Mucosa of rectum (tissue), 2 donors: ENCODE data around the gene CD4.
A peak's percentile ranks its signal among the peaks of the same experiment; 100 is the strongest.

Experiments used
- H3K27ac ChIP-seq, 2 donors: one replicate each; pipeline ENCODE4 v1.7.0; 2013; ENCODE audit warnings: inconsistent platforms in 2 of 2, low read depth in 2 of 2, low read length in 2 of 2
- H3K27me3 ChIP-seq, 2 donors: one replicate each; pipeline ENCODE4 v1.7.0; 2013; ENCODE audit warnings: low read length in 2 of 2; ENCODE audit not compliant: control insufficient read depth in 2 of 2, insufficient read depth in 2 of 2
- H3K36me3 ChIP-seq, 2 donors: one replicate each; pipeline ENCODE4 v1.7.0; 2013; ENCODE audit warnings: low read length in 2 of 2; ENCODE audit not compliant: control insufficient read depth in 2 of 2, insufficient read depth in 2 of 2
- H3K4me1 ChIP-seq, 2 donors: one replicate each; pipeline ENCODE4 v1.7.0; 2013; ENCODE audit warnings: low read length in 2 of 2, mild to moderate bottlenecking in 1 of 2; ENCODE audit not compliant: control insufficient read depth in 2 of 2, insufficient read depth in 2 of 2
- H3K4me3 ChIP-seq, 2 donors: one replicate each; pipeline ENCODE4 v1.7.0; 2013; ENCODE audit warnings: low read length in 2 of 2
- H3K9ac ChIP-seq, 2 donors: one replicate each; pipeline ENCODE4 v1.7.0; 2013; ENCODE audit warnings: low read length in 2 of 2, low read depth in 1 of 2, mild to moderate bottlenecking in 1 of 2
- H3K9me3 ChIP-seq, 2 donors: one replicate each; pipeline ENCODE4 v1.7.0; 2013; ENCODE audit warnings: low read length in 2 of 2; ENCODE audit not compliant: control insufficient read depth in 2 of 2
- donor health status: healthy.
- donor health status: Normal muscosa, but diverticular disease.

CD4 gene

DNA sequence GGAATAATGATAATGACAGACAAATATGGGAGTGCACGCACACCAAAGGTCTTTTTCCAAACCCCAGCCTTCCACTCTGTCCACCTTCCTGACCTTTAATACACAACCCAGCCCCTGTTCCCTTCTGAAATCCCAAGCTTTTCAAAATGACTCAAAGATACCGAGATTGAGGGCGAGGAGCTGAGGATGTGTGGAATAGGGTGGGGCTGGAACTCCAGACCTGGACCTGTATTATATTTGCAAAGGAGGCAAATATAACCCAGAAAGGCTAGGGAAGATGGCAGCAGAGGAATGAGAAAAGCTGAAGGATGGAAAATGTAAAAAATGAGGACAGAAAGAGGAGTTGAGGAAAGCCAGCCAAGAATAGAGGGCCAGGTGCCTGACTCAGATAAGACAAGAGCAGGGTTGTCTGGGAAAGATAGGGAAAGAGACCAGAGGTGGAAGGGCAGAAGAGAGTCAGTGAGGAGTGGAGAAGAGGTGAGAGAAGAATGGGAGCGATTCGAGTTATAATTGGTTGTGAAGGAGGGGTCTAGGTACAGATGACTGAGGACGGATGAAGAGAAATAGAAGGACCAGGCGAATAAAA is 24.2 kb upstream of the CD4 start:
- Histone ChIP-seq H3K9me3 (no peaks in the 10 kb centered on the region), H3K9ac (no peak overlapping the region), H3K27me3 (no peaks in the 10 kb centered on the region), H3K4me3 (peak overlapping the region; percentile 66 to 81), H3K36me3 (no peaks in the 10 kb centered on the region), H3K27ac (peak overlapping the region; percentile 78 to 79), H3K4me1 (peaks cover 36 to 37% of the 10 kb centered on the region in 2 donors)

DNA sequence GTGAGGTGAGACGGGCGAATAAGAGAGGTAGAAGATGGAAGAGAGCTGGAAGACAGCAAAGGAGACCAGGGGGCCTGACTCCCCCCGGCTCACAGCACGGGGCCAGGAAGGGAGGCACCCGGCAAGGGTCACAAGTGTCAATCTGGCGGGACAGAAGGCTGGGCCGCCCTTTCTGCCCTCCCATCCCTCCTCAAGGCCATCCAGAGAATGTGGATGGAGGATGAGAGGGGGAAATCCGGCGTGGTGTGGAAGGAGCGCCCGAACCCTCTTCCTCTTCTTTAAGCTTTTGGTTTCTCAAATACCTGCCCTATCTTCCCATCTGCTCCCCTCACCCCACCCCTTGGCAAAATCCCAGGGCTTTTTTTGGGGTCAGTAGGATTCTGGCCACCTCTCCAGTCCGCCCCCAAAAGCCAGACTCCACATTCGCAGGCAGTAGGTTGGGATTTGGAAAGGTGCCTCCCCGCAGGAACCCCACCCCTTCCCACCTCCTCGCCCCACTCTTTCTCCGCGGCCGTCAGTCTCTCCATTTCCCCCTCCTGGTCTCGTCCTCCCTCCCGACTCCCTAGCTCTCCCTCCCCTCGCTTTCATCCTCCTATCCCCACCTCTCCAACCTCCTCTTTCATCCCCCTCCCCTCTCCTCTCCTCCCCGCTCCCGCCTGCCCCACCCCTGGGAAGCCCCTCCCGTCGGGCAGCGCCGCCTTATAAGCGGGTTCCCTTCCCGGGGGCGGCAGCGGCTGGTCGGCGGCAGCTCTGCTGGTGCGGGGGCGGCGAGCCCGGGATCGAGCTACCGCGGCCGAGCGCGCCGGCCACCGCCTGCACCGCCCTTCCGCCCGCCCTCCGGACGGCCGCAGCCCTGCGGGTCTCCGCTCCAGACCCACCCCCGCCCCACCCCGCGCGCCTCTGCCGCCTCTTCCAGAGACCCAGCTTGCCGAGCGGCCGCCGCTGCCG is 23.4 kb upstream of the CD4 start, which contains the start of gene PTMS:
TSS of gene PTMS (plus strand) at position 730 of the 948 bp plus-strand sequence. CDS start 343 bp downstream, outside the sequence.
- peak within 1 kb of the TSS; percentile 70 to 74 for H3K9ac ChIP-seq
- H3K4me1 ChIP-seq: peaks cover 36 to 37% of the 10 kb centered on the region in 2 donors
- peak within 1 kb of the TSS; percentile 78 to 81 for H3K27ac ChIP-seq
- no peaks in the 10 kb centered on the region for H3K36me3 ChIP-seq
- peak within 1 kb of the TSS; percentile 81 to 84 for H3K4me3 ChIP-seq
- no peaks in the 10 kb centered on the region for H3K9me3 ChIP-seq
- H3K27me3 ChIP-seq: no peaks in the 10 kb centered on the region

DNA sequence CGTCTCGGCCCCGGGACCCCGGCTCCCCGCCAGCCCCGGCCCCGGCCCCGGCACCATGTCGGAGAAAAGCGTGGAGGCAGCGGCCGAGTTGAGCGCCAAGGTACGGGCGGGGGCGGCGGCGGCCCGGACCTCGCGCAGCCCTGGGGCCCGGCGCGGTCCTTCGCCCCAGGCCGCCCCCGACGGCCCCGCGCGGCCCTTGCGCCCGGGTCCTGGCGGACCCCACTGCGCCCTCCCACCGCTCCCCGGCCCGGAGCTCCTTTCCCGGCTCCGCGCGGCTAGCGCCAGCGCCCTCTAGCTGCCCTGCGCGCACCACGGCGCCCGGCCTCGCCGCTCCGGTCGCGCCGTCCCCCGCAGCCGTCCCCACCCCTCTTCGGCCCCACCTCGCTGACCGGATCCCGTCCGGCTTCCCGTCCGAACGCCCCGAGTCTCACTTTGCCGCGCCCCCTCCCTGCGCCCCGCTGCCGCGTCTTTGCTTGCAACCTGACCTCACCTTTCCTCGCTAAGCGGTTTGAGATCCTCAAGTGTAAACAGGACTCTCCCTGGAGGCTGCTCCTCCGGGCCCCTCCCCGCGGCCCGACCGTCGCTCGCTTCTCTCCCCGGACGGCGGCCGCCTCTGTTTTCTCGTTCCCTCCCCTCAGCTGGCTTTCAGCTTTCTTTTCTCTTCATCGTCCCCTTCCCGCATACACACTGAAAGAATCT is 22.5 kb upstream of the CD4 start:
- peaks cover 36 to 39% of the 10 kb centered on the region in 2 donors for H3K4me1 ChIP-seq
- H3K27ac ChIP-seq: peak overlapping the region; percentile 78 to 81
- no peaks in the 10 kb centered on the region for H3K27me3 ChIP-seq
- H3K9me3 ChIP-seq: no peaks in the 10 kb centered on the region
- H3K4me3 ChIP-seq: peak overlapping the region; percentile 81 to 84
- peak overlapping the region; percentile 70 to 74 for H3K9ac ChIP-seq
- peaks cover 0 to 2% of the 10 kb centered on the region in 2 donors for H3K36me3 ChIP-seq

GRCh38 chr12:6767353-6768319 is 21.7 kb upstream of the CD4 start:
- H3K27ac ChIP-seq: peak overlapping the region; percentile 78 to 81
- H3K9me3 ChIP-seq: no peaks in the 10 kb centered on the region
- H3K4me3 ChIP-seq: peak overlapping the region; percentile 81 to 84
- H3K9ac ChIP-seq: peak overlapping the region; percentile 70 to 74
- H3K36me3 ChIP-seq: peaks cover 0 to 2% of the 10 kb centered on the region in 2 donors
- peaks cover 36 to 41% of the 10 kb centered on the region in 2 donors for H3K4me1 ChIP-seq
- H3K27me3 ChIP-seq: peaks cover 0 to 2% of the 10 kb centered on the region in 2 donors

GRCh38 chr12:6768437-6768914 is 20.9 kb upstream of the CD4 start:
- peaks cover 36 to 40% of the 10 kb centered on the region in 2 donors for H3K4me1 ChIP-seq
- peak overlapping the region; percentile 81 to 84 for H3K4me3 ChIP-seq
- peak overlapping the region; percentile 15 to 24 for H3K9ac ChIP-seq
- peaks cover 0 to 2% of the 10 kb centered on the region in 2 donors for H3K36me3 ChIP-seq
- H3K27ac ChIP-seq: peak overlapping the region; percentile 18 to 35
- no peaks in the 10 kb centered on the region for H3K9me3 ChIP-seq
- peaks cover 0 to 2% of the 10 kb centered on the region in 2 donors for H3K27me3 ChIP-seq

DNA sequence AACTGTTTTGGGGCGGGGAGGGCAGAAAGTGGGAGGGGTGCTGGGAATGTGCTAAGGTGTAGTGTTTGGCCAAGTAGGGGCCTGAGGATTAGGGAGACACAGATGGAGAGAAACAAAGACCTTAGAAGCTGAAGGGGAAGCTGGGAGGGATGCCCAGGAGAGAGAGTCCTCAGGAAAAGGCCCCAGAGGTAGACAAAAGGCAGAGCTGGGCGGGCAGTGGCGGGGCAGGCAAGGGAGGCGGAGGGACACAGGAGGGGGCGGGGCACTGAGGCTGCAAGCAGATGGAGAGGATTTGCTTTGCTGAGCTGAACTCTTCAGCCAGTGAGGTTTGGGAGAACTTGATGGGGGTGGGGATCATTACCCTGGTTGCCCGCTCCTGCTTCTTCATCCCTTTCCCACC is 20.3 kb upstream of the CD4 start:
- Histone ChIP-seq H3K9ac (no peak overlapping the region), H3K36me3 (peaks cover 0 to 2% of the 10 kb centered on the region in 2 donors), H3K9me3 (no peaks in the 10 kb centered on the region), H3K4me1 (peaks cover 36% of the 10 kb centered on the region in 2 donors), H3K27ac (peak overlapping the region in 1 of 2 donors; percentile 35), H3K4me3 (peak overlapping the region; percentile 81 to 84), H3K27me3 (peaks cover 0 to 2% of the 10 kb centered on the region in 2 donors)

- H3K9me3 ChIP-seq: no peaks in the 10 kb centered on the region
- H3K36me3 ChIP-seq: peaks cover 0 to 2% of the 10 kb centered on the region in 2 donors
- H3K27ac ChIP-seq: no peak overlapping the region
- H3K9ac ChIP-seq: no peak overlapping the region
- peaks cover 0 to 2% of the 10 kb centered on the region in 2 donors for H3K27me3 ChIP-seq
- H3K4me3 ChIP-seq: no peak overlapping the region
- peaks cover 31 to 32% of the 10 kb centered on the region in 2 donors for H3K4me1 ChIP-seq
These were observed 19.7 kb upstream of the CD4 start for GRCh38 chr12:6769666-6770065.

DNA sequence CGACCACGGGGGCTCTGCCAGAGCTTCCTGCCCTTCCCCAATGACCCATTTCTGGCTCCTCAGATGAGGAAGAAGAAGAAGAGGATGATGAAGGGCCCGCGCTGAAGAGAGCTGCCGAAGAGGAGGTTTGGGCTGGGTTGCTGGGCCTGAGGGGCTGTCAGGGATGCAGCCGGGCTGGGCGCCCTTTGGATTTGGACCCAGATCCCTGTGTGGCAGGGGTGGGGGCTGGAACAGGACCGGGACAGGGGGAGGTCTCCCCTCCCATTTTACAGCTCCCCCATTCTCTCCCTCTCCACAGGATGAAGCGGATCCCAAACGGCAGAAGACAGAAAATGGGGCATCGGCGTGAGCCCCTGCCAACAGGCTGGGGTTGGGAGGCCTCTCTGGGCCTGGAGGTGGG is 19.2 kb upstream of the CD4 start:
- no peaks in the 10 kb centered on the region for H3K9me3 ChIP-seq
- H3K36me3 ChIP-seq: peaks cover 0 to 2% of the 10 kb centered on the region in 2 donors
- no peak overlapping the region for H3K4me3 ChIP-seq
- peaks cover 27 to 32% of the 10 kb centered on the region in 2 donors for H3K4me1 ChIP-seq
- no peak overlapping the region for H3K9ac ChIP-seq
- H3K27me3 ChIP-seq: peaks cover 0 to 2% of the 10 kb centered on the region in 2 donors
- peak overlapping the region in 1 of 2 donors; percentile 16 for H3K27ac ChIP-seq

GRCh38 chr12:6770600-6770999 is 18.7 kb upstream of the CD4 start:
- H3K9me3 ChIP-seq: no peaks in the 10 kb centered on the region
- peaks cover 0 to 2% of the 10 kb centered on the region in 2 donors for H3K36me3 ChIP-seq
- no peak overlapping the region for H3K4me3 ChIP-seq
- peaks cover 23 to 32% of the 10 kb centered on the region in 2 donors for H3K4me1 ChIP-seq
- peaks cover 0 to 2% of the 10 kb centered on the region in 2 donors for H3K27me3 ChIP-seq
- peak overlapping the region in 1 of 2 donors; percentile 16 for H3K27ac ChIP-seq
- no peak overlapping the region for H3K9ac ChIP-seq
